Caco-2 (cell line): Measurements from ENCODE around the gene IL21R. TPM values are rescaled to one million over a fixed set of nuclear protein-coding genes. Genes with fewer than 3 reads are reported as not detected.

ENCODE experiments used
- BruUV-seq: library from RNA; stranded (reverse); fragments of 400-500 nt; replicated peaks from 2 replicates; lab custom pipeline; 2021; lab: Mats Ljungman, UMichigan
- CTCF ChIA-PET: fragments of 300-600 bp; sonication (Branson Sonifier 250); formaldehyde crosslinking; loops from one replicate; lab custom pipeline; 2022; ENCODE audit warnings: antibody characterized with exemption; lab: Charles Lee
- POLR2A ChIA-PET: fragments of 300-600 bp; sonication (Branson Sonifier 250); formaldehyde crosslinking; loops from one replicate; lab custom pipeline; 2022; ENCODE audit warnings: antibody characterized with exemption; lab: Charles Lee
- DNase-seq, 2 experiments: peaks; one replicate each; pipeline versions ENCODE4 v3.0.0 to v3.0.0-alpha.2; 2020 to 2022
- H3K27me3 ChIP-seq: replicated peaks from 2 replicates; pipeline ENCODE4 v1.6.0; 2011; ENCODE audit warnings: low read length; ENCODE audit not compliant: control insufficient read depth, insufficient read depth
- H3K36me3 ChIP-seq: 2 replicates; pipeline ENCODE4 v1.5.1; 2011; ENCODE audit warnings: low read length; ENCODE audit not compliant: control insufficient read depth, insufficient read depth
- H3K4me1 ChIP-seq: fragments of 250-450 bp; sonication (Bioruptor Pico); 2 replicates; pipeline ENCODE4 v1.5.1; 2020; ENCODE audit warnings: mild to moderate bottlenecking
- H3K4me3 ChIP-seq: 2 replicates; pipeline ENCODE4 v1.5.1; 2011; ENCODE audit warnings: low read depth, mild to moderate bottlenecking, control low read depth, low read length
- H3K9me3 ChIP-seq: fragments of 250-450 bp; sonication (Bioruptor Pico); 2 replicates; pipeline ENCODE4 v1.5.1; 2020; ENCODE audit warnings: mild to moderate bottlenecking, moderate library complexity
- H3K27ac Mint-ChIP-seq: one replicate; pipeline ENCODE4 v1.8.0; 2022; ENCODE audit warnings: mixed read lengths; ENCODE audit not compliant: unreplicated experiment
- H3K27me3 Mint-ChIP-seq: one replicate; pipeline ENCODE4 v1.8.0; 2022; ENCODE audit warnings: mixed read lengths; ENCODE audit not compliant: insufficient read depth, unreplicated experiment
- H3K36me3 Mint-ChIP-seq: one replicate; pipeline ENCODE4 v1.8.0; 2022; ENCODE audit warnings: mild to moderate bottlenecking, mixed read lengths; ENCODE audit not compliant: insufficient read depth, unreplicated experiment
- H3K4me1 Mint-ChIP-seq: one replicate; pipeline ENCODE4 v1.8.0; 2022; ENCODE audit warnings: low read depth, mixed read lengths; ENCODE audit not compliant: unreplicated experiment
- H3K4me3 Mint-ChIP-seq: one replicate; pipeline ENCODE4 v1.8.0; 2022; ENCODE audit warnings: mild to moderate bottlenecking, moderate library complexity, mixed read lengths; ENCODE audit not compliant: unreplicated experiment
- H3K9me3 Mint-ChIP-seq: one replicate; pipeline ENCODE4 v1.8.0; 2022; ENCODE audit warnings: mixed read lengths; ENCODE audit not compliant: unreplicated experiment
- CTCF ChIP-seq, 2 experiments: fragments of 200-600 bp in 1 of 2; IDR thresholded peaks; 1 replicate in 1 of 2; 2 replicates in 1 of 2; pipeline versions ENCODE4 v1.5.1 to v1.8.0; 2011 to 2022; ENCODE audit warnings: antibody characterized with exemption in 1 of 2, control low read depth in 1 of 2, inconsistent platforms in 1 of 2, low read depth in 1 of 2, low read length in 1 of 2, mild to moderate bottlenecking in 1 of 2, moderate library complexity in 1 of 2; ENCODE audit not compliant: insufficient read depth in 1 of 2, severe bottlenecking in 1 of 2, unreplicated experiment in 1 of 2
- intact Hi-C: fragments of 100-400 bp; cut with micrococcal nuclease; formaldehyde crosslinking; loops from one replicate; pipeline ENCODE4 v1.10.0; 2022; ENCODE audit not compliant: unreplicated experiment
- total RNA-seq: library from RNA; stranded (reverse); gene quantifications from 2 replicates; pipeline ENCODE4 v1.2.3, GENCODE V29; 2022

Gene IL21R
- total RNA-seq, 1 experiment from 2014 or later = 0.07 TPM

DNA sequence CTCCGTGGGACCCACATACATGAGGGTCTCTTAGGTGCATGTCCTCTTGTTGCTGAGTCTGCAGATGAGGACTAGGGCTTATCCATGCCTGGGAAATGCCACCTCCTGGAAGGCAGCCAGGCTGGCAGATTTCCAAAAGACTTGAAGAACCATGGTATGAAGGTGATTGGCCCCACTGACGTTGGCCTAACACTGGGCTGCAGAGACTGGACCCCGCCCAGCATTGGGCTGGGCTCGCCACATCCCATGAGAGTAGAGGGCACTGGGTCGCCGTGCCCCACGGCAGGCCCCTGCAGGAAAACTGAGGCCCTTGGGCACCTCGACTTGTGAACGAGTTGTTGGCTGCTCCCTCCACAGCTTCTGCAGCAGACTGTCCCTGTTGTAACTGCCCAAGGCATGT is 38.2 kb upstream of the IL21R start:
- H3K4me1 ChIP-seq = peaks cover 30% of the 10 kb centered on the region
- intact Hi-C loops = loop anchor here (1.0 to 5.0 kb wide), 4 partner anchors 36 to 128 kb away; partner anchors contain the start of genes IL4R and NSMCE1

GRCh38 chr16:27364493-27365141 is 37.4 kb upstream of the IL21R start:
- peak; percentile 80 to 83 for DNase-seq
- no peaks in the 10 kb centered on the region for H3K27me3 Mint-ChIP-seq
- peaks cover 30% of the 10 kb centered on the region for H3K4me1 ChIP-seq
- peak overlapping the region; percentile 94 for H3K27ac Mint-ChIP-seq
- H3K36me3 Mint-ChIP-seq = peaks cover 28% of the 10 kb centered on the region
- CTCF ChIA-PET = interaction anchor here (0.8 kb wide), 1 partner anchor 185 kb away, joined by 3 read pairs; no protein-coding TSS in a partner anchor
- no peak overlapping the region for H3K4me3 ChIP-seq
- no peaks in the 10 kb centered on the region for H3K27me3 ChIP-seq
- peaks cover 26% of the 10 kb centered on the region for H3K4me1 Mint-ChIP-seq
- no peaks in the 10 kb centered on the region for H3K9me3 Mint-ChIP-seq
- no peak for TF ChIP-seq CTCF (IDR thresholded peaks at IDR 0.05; ENCODE audit: insufficient read depth in 1 of 2, low read depth in 1 of 2, low read length in 1 of 2, severe bottlenecking in 1 of 2, unreplicated experiment in 1 of 2)
- H3K36me3 ChIP-seq = peaks cover 3% of the 10 kb centered on the region; the same call in 1 of the 2 replicates
- H3K9me3 ChIP-seq = no peaks in the 10 kb centered on the region
- BruUV-seq = TSS peak; percentile 99
- POLR2A ChIA-PET = no interaction called here
- H3K4me3 Mint-ChIP-seq = peak overlapping the region; percentile 60
- intact Hi-C loops = loop anchor here (1.0 to 5.0 kb wide), 5 partner anchors 37 to 129 kb away; partner anchors contain the start of genes IL4R and NSMCE1

More for the DNA sequence above, 38.2 kb upstream of the IL21R start:
- no peaks in the 10 kb centered on the region for H3K9me3 Mint-ChIP-seq
- H3K36me3 ChIP-seq = peaks cover 5% of the 10 kb centered on the region; the same call in 1 of the 2 replicates
- no peak for TF ChIP-seq CTCF (IDR thresholded peaks at IDR 0.05; ENCODE audit: insufficient read depth in 1 of 2, low read depth in 1 of 2, low read length in 1 of 2, severe bottlenecking in 1 of 2, unreplicated experiment in 1 of 2)
- H3K4me3 Mint-ChIP-seq = no peak overlapping the region
- no peak overlapping the region for H3K4me3 ChIP-seq
- no peak for DNase-seq
- H3K27me3 ChIP-seq = no peaks in the 10 kb centered on the region
- ChIA-PET CTCF (interaction anchor here (0.7 to 0.8 kb wide), 2 partner anchors 90 to 184 kb away, joined by 3 read pairs; no protein-coding TSS in a partner anchor), POLR2A (no interaction called here)
- peaks cover 37% of the 10 kb centered on the region for H3K36me3 Mint-ChIP-seq
- no peaks in the 10 kb centered on the region for H3K27me3 Mint-ChIP-seq
- no TSS peak for BruUV-seq
- no peaks in the 10 kb centered on the region for H3K9me3 ChIP-seq
- H3K27ac Mint-ChIP-seq = peak overlapping the region; percentile 63
- H3K4me1 Mint-ChIP-seq = peaks cover 26% of the 10 kb centered on the region

- Histone ChIP-seq H3K36me3 (peaks cover 3% of the 10 kb centered on the region; the same call in 1 of the 2 replicates), H3K27me3 (no peaks in the 10 kb centered on the region), H3K4me3 (no peak overlapping the region), H3K9me3 (no peaks in the 10 kb centered on the region), H3K4me1 (peaks cover 30% of the 10 kb centered on the region)
- Mint-ChIP-seq H3K36me3 (peaks cover 27% of the 10 kb centered on the region), H3K27ac (peak overlapping the region; percentile 94), H3K4me3 (peak overlapping the region; percentile 60), H3K27me3 (no peaks in the 10 kb centered on the region), H3K4me1 (peaks cover 26% of the 10 kb centered on the region), H3K9me3 (peaks cover 7% of the 10 kb centered on the region)
- DNase-seq = peak; percentile 57 to 59
- ChIA-PET CTCF (interaction anchor here (0.8 to 2.0 kb wide), 3 partner anchors 10 to 162 kb away, joined by 3 to 8 read pairs (median 4); partner anchors contain the start of gene KDM8), POLR2A (no interaction called here)
- TF ChIP-seq CTCF (IDR thresholded peaks at IDR 0.05; ENCODE audit: insufficient read depth in 1 of 2, low read depth in 1 of 2, low read length in 1 of 2, severe bottlenecking in 1 of 2, unreplicated experiment in 1 of 2) = no peak
- BruUV-seq = no TSS peak
- intact Hi-C loops = loop anchor here (2.0 to 5.0 kb wide), 3 partner anchors 53 to 97 kb away; partner anchors contain the start of genes IL4R and NSMCE1
Measured at GRCh38 chr16:27365142-27366089, 36.6 kb upstream of the IL21R start.
